ENCODE data around the gene OSGEP.

OSGEP gene

GRCh38 chr14:20487396-20487725 is 32.7 kb upstream of the OSGEP start:
- Histone ChIP-seq H3K4me3 (ENCODE audit: low read depth, low read length) (no peak overlapping the region), H3K4me1 (ENCODE audit: control insufficient read depth, insufficient read depth, low read length) (peaks cover 12% of the 10 kb centered on the region), H3K9ac (ENCODE audit: low read depth, low read length) (no peak overlapping the region), H3K27me3 (ENCODE audit: control insufficient read depth, insufficient read depth, low read length) (no peaks in the 10 kb centered on the region), H3K9me3 (ENCODE audit: control insufficient read depth, insufficient read depth, low read length) (no peaks in the 10 kb centered on the region), H3K36me3 (ENCODE audit: control insufficient read depth, insufficient read depth, low read length) (no peaks in the 10 kb centered on the region)

GRCh38 chr14:20486684-20487395 is 32.2 kb upstream of the OSGEP start:
- Histone ChIP-seq H3K9ac (ENCODE audit: low read depth, low read length) (no peak overlapping the region), H3K9me3 (ENCODE audit: control insufficient read depth, insufficient read depth, low read length) (no peaks in the 10 kb centered on the region), H3K27me3 (ENCODE audit: control insufficient read depth, insufficient read depth, low read length) (no peaks in the 10 kb centered on the region), H3K36me3 (ENCODE audit: control insufficient read depth, insufficient read depth, low read length) (no peaks in the 10 kb centered on the region), H3K4me3 (ENCODE audit: low read depth, low read length) (no peak overlapping the region), H3K4me1 (ENCODE audit: control insufficient read depth, insufficient read depth, low read length) (peaks cover 12% of the 10 kb centered on the region)

- Histone ChIP-seq H3K4me3 (ENCODE audit: low read depth, low read length) (no peak overlapping the region), H3K4me1 (ENCODE audit: control insufficient read depth, insufficient read depth, low read length) (peaks cover 16% of the 10 kb centered on the region), H3K9me3 (ENCODE audit: control insufficient read depth, insufficient read depth, low read length) (no peaks in the 10 kb centered on the region), H3K36me3 (ENCODE audit: control insufficient read depth, insufficient read depth, low read length) (no peaks in the 10 kb centered on the region), H3K9ac (ENCODE audit: low read depth, low read length) (no peak overlapping the region), H3K27me3 (ENCODE audit: control insufficient read depth, insufficient read depth, low read length) (no peaks in the 10 kb centered on the region)
Observed at GRCh38 chr14:20485900-20486299, 31.3 kb upstream of the OSGEP start.

- H3K9ac ChIP-seq (ENCODE audit: low read depth, low read length) = no peak overlapping the region
- H3K9me3 ChIP-seq (ENCODE audit: control insufficient read depth, insufficient read depth, low read length) = no peaks in the 10 kb centered on the region
- no peak overlapping the region for H3K4me3 ChIP-seq (ENCODE audit: low read depth, low read length)
- no peaks in the 10 kb centered on the region for H3K27me3 ChIP-seq (ENCODE audit: control insufficient read depth, insufficient read depth, low read length)
- peaks cover 4% of the 10 kb centered on the region for H3K36me3 ChIP-seq (ENCODE audit: control insufficient read depth, insufficient read depth, low read length)
- H3K4me1 ChIP-seq (ENCODE audit: control insufficient read depth, insufficient read depth, low read length) = peaks cover 11% of the 10 kb centered on the region
Observed at GRCh38 chr14:20482382-20482781, 27.8 kb upstream of the OSGEP start.

- no peaks in the 10 kb centered on the region for H3K27me3 ChIP-seq (ENCODE audit: control insufficient read depth, insufficient read depth, low read length)
- H3K4me1 ChIP-seq (ENCODE audit: control insufficient read depth, insufficient read depth, low read length) = peaks cover 4% of the 10 kb centered on the region
- H3K9me3 ChIP-seq (ENCODE audit: control insufficient read depth, insufficient read depth, low read length) = no peaks in the 10 kb centered on the region
- H3K9ac ChIP-seq (ENCODE audit: low read depth, low read length) = no peak overlapping the region
- H3K4me3 ChIP-seq (ENCODE audit: low read depth, low read length) = no peak overlapping the region
- H3K36me3 ChIP-seq (ENCODE audit: control insufficient read depth, insufficient read depth, low read length) = peaks cover 31% of the 10 kb centered on the region
Observed at GRCh38 chr14:20478894-20479293, 24.3 kb upstream of the OSGEP start.

- H3K36me3 ChIP-seq (ENCODE audit: control insufficient read depth, insufficient read depth, low read length) = peaks cover 40% of the 10 kb centered on the region
- no peak overlapping the region for H3K9ac ChIP-seq (ENCODE audit: low read depth, low read length)
- no peaks in the 10 kb centered on the region for H3K9me3 ChIP-seq (ENCODE audit: control insufficient read depth, insufficient read depth, low read length)
- H3K27me3 ChIP-seq (ENCODE audit: control insufficient read depth, insufficient read depth, low read length) = no peaks in the 10 kb centered on the region
- H3K4me1 ChIP-seq (ENCODE audit: control insufficient read depth, insufficient read depth, low read length) = peaks cover 4% of the 10 kb centered on the region
- H3K4me3 ChIP-seq (ENCODE audit: low read depth, low read length) = no peak overlapping the region
Observed at GRCh38 chr14:20477211-20477876, 22.7 kb upstream of the OSGEP start.

GRCh38 chr14:20476776-20477175 is 22.2 kb upstream of the OSGEP start:
- H3K36me3 ChIP-seq (ENCODE audit: control insufficient read depth, insufficient read depth, low read length) = peaks cover 40% of the 10 kb centered on the region
- peaks cover 4% of the 10 kb centered on the region for H3K4me1 ChIP-seq (ENCODE audit: control insufficient read depth, insufficient read depth, low read length)
- no peaks in the 10 kb centered on the region for H3K9me3 ChIP-seq (ENCODE audit: control insufficient read depth, insufficient read depth, low read length)
- H3K4me3 ChIP-seq (ENCODE audit: low read depth, low read length) = no peak overlapping the region
- no peaks in the 10 kb centered on the region for H3K27me3 ChIP-seq (ENCODE audit: control insufficient read depth, insufficient read depth, low read length)
- no peak overlapping the region for H3K9ac ChIP-seq (ENCODE audit: low read depth, low read length)

- Histone ChIP-seq H3K27me3 (ENCODE audit: control insufficient read depth, insufficient read depth, low read length) (no peaks in the 10 kb centered on the region), H3K9me3 (ENCODE audit: control insufficient read depth, insufficient read depth, low read length) (no peaks in the 10 kb centered on the region), H3K9ac (ENCODE audit: low read depth, low read length) (no peak overlapping the region), H3K4me1 (ENCODE audit: control insufficient read depth, insufficient read depth, low read length) (peaks cover 8% of the 10 kb centered on the region), H3K4me3 (ENCODE audit: low read depth, low read length) (no peak overlapping the region), H3K36me3 (ENCODE audit: control insufficient read depth, insufficient read depth, low read length) (peaks cover 39% of the 10 kb centered on the region)
Observed at GRCh38 chr14:20472536-20473169, 18.0 kb upstream of the OSGEP start.

GRCh38 chr14:20470603-20470901 is 15.9 kb upstream of the OSGEP start:
- no peaks in the 10 kb centered on the region for H3K9me3 ChIP-seq (ENCODE audit: control insufficient read depth, insufficient read depth, low read length)

GRCh38 chr14:20469890-20470602 is 15.4 kb upstream of the OSGEP start:
- Histone ChIP-seq H3K4me3 (ENCODE audit: low read depth, low read length) (peak overlapping the region; percentile 99), H3K9me3 (ENCODE audit: control insufficient read depth, insufficient read depth, low read length) (no peaks in the 10 kb centered on the region), H3K27me3 (ENCODE audit: control insufficient read depth, insufficient read depth, low read length) (no peaks in the 10 kb centered on the region), H3K36me3 (ENCODE audit: control insufficient read depth, insufficient read depth, low read length) (peaks cover 18% of the 10 kb centered on the region), H3K4me1 (ENCODE audit: control insufficient read depth, insufficient read depth, low read length) (peaks cover 8% of the 10 kb centered on the region), H3K9ac (ENCODE audit: low read depth, low read length) (peak overlapping the region; percentile 91)

More at GRCh38 chr14:20470603-20470901, 15.9 kb upstream of the OSGEP start:
- H3K27me3 ChIP-seq (ENCODE audit: control insufficient read depth, insufficient read depth, low read length) = no peaks in the 10 kb centered on the region
- H3K36me3 ChIP-seq (ENCODE audit: control insufficient read depth, insufficient read depth, low read length) = peaks cover 21% of the 10 kb centered on the region
- peak overlapping the region; percentile 99 for H3K4me3 ChIP-seq (ENCODE audit: low read depth, low read length)
- peak overlapping the region; percentile 91 for H3K9ac ChIP-seq (ENCODE audit: low read depth, low read length)
- peaks cover 8% of the 10 kb centered on the region for H3K4me1 ChIP-seq (ENCODE audit: control insufficient read depth, insufficient read depth, low read length)

GRCh38 chr14:20469242-20469889 is 14.8 kb upstream of the OSGEP start, which contains the start of gene PNP:
PNP (plus strand) TSS chr14:20469406; CDS start chr14:20469525, 119 bp downstream.
- Histone ChIP-seq H3K4me1 (ENCODE audit: control insufficient read depth, insufficient read depth, low read length) (peaks cover 8% of the 10 kb centered on the region), H3K9me3 (ENCODE audit: control insufficient read depth, insufficient read depth, low read length) (no peaks in the 10 kb centered on the region), H3K36me3 (ENCODE audit: control insufficient read depth, insufficient read depth, low read length) (peaks cover 12% of the 10 kb centered on the region), H3K4me3 (ENCODE audit: low read depth, low read length) (peak within 1 kb of the TSS; percentile 99), H3K27me3 (ENCODE audit: control insufficient read depth, insufficient read depth, low read length) (no peaks in the 10 kb centered on the region), H3K9ac (ENCODE audit: low read depth, low read length) (peak within 1 kb of the TSS; percentile 91)

All from iPS-15b (cell line).